ENCODE data around the gene TTC9B. TPM values are rescaled to one million over a fixed set of nuclear protein-coding genes. Genes with fewer than 3 reads are reported as not detected.

The TTC9B gene
- total RNA-seq, 1 donor: not detected

- no peak for TF ChIP-seq CTCF (IDR thresholded peaks at IDR 0.05; ENCODE audit: insufficient read depth, low read length)
- DNase-seq (ENCODE audit: low read depth): no peak
These were observed 21.4 kb upstream of the TTC9B start for GRCh38 chr19:40239415-40240226.

DNA sequence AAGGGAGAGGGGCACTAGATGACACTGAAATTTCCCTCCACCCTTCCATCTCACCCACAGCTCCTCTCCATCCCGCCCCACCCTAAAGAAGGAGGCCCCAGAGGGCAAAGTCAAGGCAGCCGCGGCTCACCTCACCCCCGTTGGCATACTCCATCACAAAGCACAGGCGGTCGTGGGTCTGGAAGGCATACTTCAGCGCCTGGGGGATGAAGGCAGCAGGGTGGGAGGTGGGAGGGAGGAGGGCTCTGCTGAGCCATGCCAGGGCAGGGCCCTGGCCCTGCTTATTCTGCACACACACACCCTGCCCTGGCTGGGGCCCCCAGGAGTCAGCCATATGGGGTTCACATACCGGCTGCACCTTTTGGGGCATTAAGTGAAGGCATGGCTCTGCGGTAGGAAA is 20.6 kb upstream of the TTC9B start:
- TF ChIP-seq CTCF (IDR thresholded peaks at IDR 0.05; ENCODE audit: insufficient read depth, low read length): no peak
- no peak for DNase-seq (ENCODE audit: low read depth)

More at GRCh38 chr19:40239415-40240226, 21.4 kb upstream of the TTC9B start:
- no peak overlapping the region for H3K4me3 ChIP-seq (ENCODE audit: low read depth, low read length)

DNA sequence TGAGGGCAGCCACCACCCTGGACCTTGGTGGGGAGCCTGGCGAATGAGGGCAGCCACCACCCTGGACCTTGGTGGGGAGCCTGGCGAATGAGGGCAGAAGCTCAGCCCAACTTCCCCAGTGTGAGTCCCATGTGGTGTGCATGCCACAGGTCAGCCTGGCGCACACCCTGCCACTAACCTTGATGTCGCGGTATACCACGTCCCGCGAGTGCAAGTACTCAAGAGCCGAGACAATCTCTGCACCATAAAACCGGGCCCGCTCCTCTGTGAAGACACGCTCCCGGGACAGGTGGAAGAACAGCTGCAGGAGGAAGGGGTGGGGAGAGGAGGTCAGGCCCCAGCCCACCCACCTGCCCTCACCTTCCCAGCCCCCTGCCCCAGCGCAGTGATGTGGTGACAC is 19.6 kb upstream of the TTC9B start:
- no peak overlapping the region for H3K4me3 ChIP-seq (ENCODE audit: low read depth, low read length)
- TF ChIP-seq CTCF (IDR thresholded peaks at IDR 0.05; ENCODE audit: insufficient read depth, low read length): no peak
- no peak for DNase-seq (ENCODE audit: low read depth)

More for the DNA sequence above, 20.6 kb upstream of the TTC9B start:
- no peak overlapping the region for H3K4me3 ChIP-seq (ENCODE audit: low read depth, low read length)

DNA sequence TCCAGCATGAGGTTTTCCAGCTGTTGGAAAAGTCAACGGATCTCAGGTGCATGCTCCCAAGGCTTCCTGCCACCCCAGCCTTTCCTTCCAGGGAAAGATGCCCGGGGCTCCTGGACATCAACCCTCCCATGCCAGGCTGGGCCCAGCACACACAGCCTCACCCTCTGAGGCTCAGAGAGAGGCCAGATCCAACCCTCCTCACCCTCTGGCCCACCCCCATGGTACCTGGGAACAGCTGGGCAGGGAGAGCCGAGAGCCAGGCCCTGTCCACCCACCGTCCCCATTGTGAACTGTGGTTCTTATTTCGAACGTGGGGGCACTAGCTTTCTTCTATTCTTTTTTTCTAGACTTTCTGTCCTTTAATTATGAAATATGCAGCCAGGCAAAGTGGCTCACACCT is 18.2 kb upstream of the TTC9B start:
- TF ChIP-seq CTCF (IDR thresholded peaks at IDR 0.05; ENCODE audit: insufficient read depth, low read length): no peak
- DNase-seq (ENCODE audit: low read depth): no peak

GRCh38 chr19:40236026-40236355 is 17.8 kb upstream of the TTC9B start:
- TF ChIP-seq CTCF (IDR thresholded peaks at IDR 0.05; ENCODE audit: insufficient read depth, low read length): no peak
- DNase-seq (ENCODE audit: low read depth): no peak

More for the DNA sequence above, 18.2 kb upstream of the TTC9B start:
- no peak overlapping the region for H3K4me3 ChIP-seq (ENCODE audit: low read depth, low read length)

GRCh38 chr19:40235238-40236025 is 17.2 kb upstream of the TTC9B start:
- no peak for DNase-seq (ENCODE audit: low read depth)
- no peak for TF ChIP-seq CTCF (IDR thresholded peaks at IDR 0.05; ENCODE audit: insufficient read depth, low read length)
- H3K4me3 ChIP-seq (ENCODE audit: low read depth, low read length): no peak overlapping the region

More at GRCh38 chr19:40236026-40236355, 17.8 kb upstream of the TTC9B start:
- no peak overlapping the region for H3K4me3 ChIP-seq (ENCODE audit: low read depth, low read length)

Data from fibroblast of the aortic adventitia (primary cell).